Endothelial cell of umbilical vein (primary cell): Measurements from ENCODE around the gene TNFAIP6. TPM values are rescaled to one million over a fixed set of nuclear protein-coding genes. Genes with fewer than 3 reads are reported as not detected.

Experiments used
- BruUV-seq: library from RNA; stranded (reverse); fragments of 400-500 nt; replicated peaks from 2 replicates; lab custom pipeline; 2021; lab: Mats Ljungman, UMichigan
- CTCF ChIA-PET: fragments of 300-600, 350-600 bp; sonication (Branson Sonifier 250); formaldehyde crosslinking; loops from one replicate; lab custom pipeline; 2021; ENCODE audit warnings: antibody characterized with exemption, inconsistent platforms; lab: Charles Lee
- POLR2A ChIA-PET: fragments of 300-600, 350-600 bp; sonication (Branson Sonifier 250); formaldehyde crosslinking; loops from one replicate; lab custom pipeline; 2021; ENCODE audit warnings: antibody characterized with exemption, inconsistent platforms; lab: Charles Lee
- DNase-seq: peaks from one replicate; pipeline ENCODE4 v3.0.0-alpha.2; 2011; ENCODE audit warnings: low read depth, low spot score
- FAIRE-seq: peaks from 2 replicates; lab custom pipeline; 2011; peaks lifted over from hg19 to GRCh38; lab: Jason Lieb, UNC
- H2AFZ ChIP-seq: 2 replicates; pipeline ENCODE4 v1.6.0; 2012; ENCODE audit warnings: low read depth, low read length, control low read depth, inconsistent platforms
- H3K27ac ChIP-seq: 2 replicates; pipeline ENCODE4 v1.5.1; 2011; ENCODE audit warnings: low read depth, mild to moderate bottlenecking, control low read depth, low read length, moderate library complexity; ENCODE audit not compliant: insufficient read depth
- H3K27me3 ChIP-seq, 2 experiments: 2 replicates each; pipeline versions ENCODE4 v1.6.0 to v1.6.1; 2011; ENCODE audit warnings: low read length in 2 of 2, mixed read lengths in 1 of 2; ENCODE audit not compliant: control insufficient read depth in 2 of 2, insufficient read depth in 2 of 2
- H3K36me3 ChIP-seq, 2 experiments: 2 replicates in 1 of 2; 3 replicates in 1 of 2; pipeline ENCODE4 v1.5.1; 2011; ENCODE audit warnings: low read length in 2 of 2, mild to moderate bottlenecking in 1 of 2, moderate library complexity in 1 of 2; ENCODE audit not compliant: control insufficient read depth in 2 of 2, insufficient read depth in 2 of 2; ENCODE audit errors: extremely low read depth in 1 of 2
- H3K4me1 ChIP-seq: 3 replicates; pipeline ENCODE4 v1.5.1; 2011; ENCODE audit warnings: mild to moderate bottlenecking, low read length; ENCODE audit not compliant: control insufficient read depth, insufficient read depth; ENCODE audit errors: extremely low read depth
- H3K4me2 ChIP-seq: 2 replicates; pipeline ENCODE4 v1.6.1; 2011; ENCODE audit warnings: low read length, control low read depth, mixed read lengths; ENCODE audit not compliant: insufficient read depth
- H3K4me3 ChIP-seq, 3 experiments: fragments of 200-600 bp in 1 of 3; sonication (generic), shearing (Covaris generic) in 1 of 3; replicated peaks in 1 of 3; 2 replicates each; pipeline ENCODE4 v1.5.1; 2011 to 2016; ENCODE audit warnings: control low read depth in 3 of 3, low read length in 3 of 3, mild to moderate bottlenecking in 2 of 3, inconsistent platforms in 1 of 3, low read depth in 1 of 3, moderate library complexity in 1 of 3; ENCODE audit not compliant: insufficient read depth in 1 of 3
- H3K79me2 ChIP-seq: 2 replicates; pipeline ENCODE4 v1.6.0; 2012; ENCODE audit warnings: low read length, inconsistent platforms; ENCODE audit not compliant: control insufficient read depth, insufficient read depth
- H3K9ac ChIP-seq: replicated peaks from 2 replicates; pipeline ENCODE3; 2011; ENCODE audit warnings: low read length, control low read depth; ENCODE audit not compliant: insufficient read depth; ENCODE audit errors: extremely low read depth
- H3K9me1 ChIP-seq: replicated peaks from 3 replicates; pipeline ENCODE4 v1.6.0; 2011; ENCODE audit warnings: mild to moderate bottlenecking, low read length; ENCODE audit not compliant: control insufficient read depth, insufficient read depth; ENCODE audit errors: extremely low read depth
- H3K9me3 ChIP-seq: replicated peaks from 2 replicates; pipeline ENCODE4 v1.5.1; 2012; ENCODE audit warnings: low read length, inconsistent platforms; ENCODE audit not compliant: control insufficient read depth, insufficient read depth
- H4K20me1 ChIP-seq: replicated peaks from 2 replicates; pipeline ENCODE3; 2011; ENCODE audit warnings: mild to moderate bottlenecking, low read length; ENCODE audit not compliant: control insufficient read depth, insufficient read depth; ENCODE audit errors: extremely low read depth
- CTCF ChIP-seq, 2 donors: IDR thresholded peaks; 1 replicate in 1 of 2; 2 replicates in 1 of 2; pipeline ENCODE4 v1.5.1; 2011; ENCODE audit warnings: low read length in 2 of 2, mild to moderate bottlenecking in 2 of 2, moderate library complexity in 2 of 2, control low read depth in 1 of 2, inconsistent platforms in 1 of 2, low read depth in 1 of 2; ENCODE audit not compliant: insufficient read depth in 1 of 2; ENCODE audit errors: extremely low read depth in 1 of 2
- EZH2 ChIP-seq: IDR thresholded peaks from 2 replicates; pipeline ENCODE4 v1.6.1; 2012; ENCODE audit warnings: borderline replicate concordance, low read depth, mild to moderate bottlenecking, moderate library complexity, low read length, inconsistent platforms; ENCODE audit not compliant: severe bottlenecking
- GATA2 ChIP-seq: IDR thresholded peaks from 2 replicates; pipeline ENCODE4 v1.7.0; 2011; ENCODE audit warnings: low read depth, mild to moderate bottlenecking, moderate library complexity, mixed read lengths, low read length; ENCODE audit not compliant: insufficient read length, insufficient read depth
- MYC ChIP-seq: IDR thresholded peaks from one replicate; pipeline ENCODE4 v1.6.1; 2011; ENCODE audit warnings: mild to moderate bottlenecking, low read depth, low read length
- POLR2A ChIP-seq: IDR thresholded peaks from 2 replicates; pipeline ENCODE4 v1.6.1; 2012; ENCODE audit warnings: low read depth, mild to moderate bottlenecking, control low read depth, low read length
- POLR2AphosphoS5 ChIP-seq: IDR thresholded peaks from 2 replicates; pipeline ENCODE4 v1.6.1; 2012; ENCODE audit warnings: low read depth, mild to moderate bottlenecking, control low read depth, low read length, moderate library complexity; ENCODE audit not compliant: insufficient read depth
- dilution Hi-C: fragments of 300-500 bp; cut with MboI; formaldehyde crosslinking; loops from one replicate; pipeline ENCODE4 v1.15.0; 2019; ENCODE audit warnings: low sequenced_read_pairs; ENCODE audit not compliant: extremely low pct_ligation_motif_present
- intact Hi-C: fragments of 100-400 bp; cut with micrococcal nuclease; formaldehyde crosslinking; loops from one replicate; pipeline ENCODE4 v1.10.0; 2022
- polyA plus RNA-seq, 4 experiments: library from polyadenylated mRNA; depleted of rRNA in 3 of 4; stranded (reverse) in 3 of 4; unstranded in 1 of 4; fragments of >200 nt; gene quantifications; 2 replicates each; pipeline versions ENCODE4 v1.2.1 to v1.2.3, GENCODE V29; 2011 to 2012; ENCODE audit warnings: missing spikeins in 1 of 4
- total RNA-seq: library from RNA; stranded (reverse); gene quantifications from 2 replicates; pipeline ENCODE4 v1.2.3, GENCODE V29; 2021

The TNFAIP6 gene
- total and polyA plus RNA-seq, 2 donors (not counting 3 experiments of a cell fraction or from before 2014, with no cell fraction given) = not detected

- no peak for DNase-seq
- Histone ChIP-seq H3K79me2 (peaks cover 35% of the 10 kb centered on the region), H2AFZ (peak overlapping the region; percentile 82), H3K4me2 (peak overlapping the region; percentile 29), H3K9me1 (no peaks in the 10 kb centered on the region), H3K27me3 (no peaks in the 10 kb centered on the region), H3K9ac (no peak overlapping the region), H3K36me3 (peaks cover 0 to 4% of the 10 kb centered on the region in 2 experiments), H3K4me1 (peaks cover 7% of the 10 kb centered on the region), H3K9me3 (no peaks in the 10 kb centered on the region), H4K20me1 (no peaks in the 10 kb centered on the region), H3K27ac (peak overlapping the region; percentile 6), H3K4me3 (no peak overlapping the region)
- CTCF ChIA-PET = interaction anchor here (1.2 to 1.4 kb wide), 6 partner anchors 28 to 171 kb away, joined by 3 to 14 read pairs (median 5); partner anchors contain the start of gene RBM43
- intact Hi-C loops (loop anchor here (1.0 to 5.0 kb wide), 3 partner anchors 57 to 148 kb away; partner anchors contain the start of genes NMI and RBM43), dilution Hi-C loops (no loop called here)
- TF ChIP-seq CTCF (IDR thresholded peaks at IDR 0.05; ENCODE audit: extremely low read depth in 1 of 2, insufficient read depth in 1 of 2, low read depth in 1 of 2, low read length in 2 of 2) (no peak), GATA2 (no peak), EZH2 (no peak), POLR2AphosphoS5 (no peak), POLR2A (no peak), MYC (no peak)
- BruUV-seq = no TSS peak
- POLR2A ChIA-PET = no interaction called here
- no peak for FAIRE-seq
Observed at GRCh38 chr2:151408788-151409600, 51.6 kb downstream of the TNFAIP6 start.
